ENCODE results near the gene ZNF429. TPM values are rescaled to one million over a fixed set of nuclear protein-coding genes. Genes with fewer than 3 reads are reported as not detected.

Gene ZNF429
- total and polyA plus RNA-seq, 4 donors: 5.8 to 14.3 (median 7.7) TPM

DNA sequence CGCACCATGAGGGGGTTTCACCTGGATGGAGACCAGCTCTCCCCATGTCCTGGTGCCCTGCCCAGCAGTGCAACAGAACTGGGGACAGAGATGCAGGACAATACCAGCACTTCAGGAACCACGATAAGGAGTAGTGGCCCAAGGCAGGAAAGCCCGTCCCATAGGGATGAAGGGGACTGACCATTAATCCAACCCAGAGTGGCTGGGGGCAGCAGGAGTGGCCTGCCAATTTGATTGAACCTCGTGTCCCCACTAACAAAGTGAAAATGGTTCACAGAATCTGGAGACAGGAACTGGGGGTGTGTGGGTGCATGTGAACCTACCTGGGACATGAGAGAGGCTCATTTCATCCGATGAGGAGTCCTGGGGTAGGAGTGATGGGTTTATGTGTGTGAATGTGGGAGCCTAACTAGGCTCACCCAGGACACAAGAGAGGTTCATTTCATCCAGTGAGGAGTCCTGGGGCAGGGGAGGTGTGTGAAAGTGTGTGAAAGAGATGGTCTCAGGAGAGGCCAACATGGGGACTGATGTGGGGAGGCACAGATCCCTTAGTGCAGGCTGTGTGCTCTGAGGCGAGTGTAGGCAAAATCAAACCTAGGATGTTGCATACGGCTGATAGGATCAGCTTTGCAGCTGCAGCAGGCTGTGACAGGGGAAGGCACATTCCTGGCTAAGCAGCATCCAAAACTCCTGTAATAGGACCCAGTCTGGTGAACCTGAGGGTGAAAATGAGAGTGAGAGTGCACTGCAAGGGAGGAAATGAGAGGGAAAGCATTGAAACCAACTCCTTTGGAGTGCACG is 98.2 kb downstream of the ZNF429 start:
- no peak for DNase-seq
- WGBS, 2 donors: 39 to 42% methylated on average over 8 of the region's 8 CpGs
- ATAC-seq (ENCODE audit: low FRiP score): peak; percentile 60
- no peak overlapping the region for H3K4me3 ChIP-seq (ENCODE audit: low read length in 2 of 2)
- H3K9me3 ChIP-seq (ENCODE audit: control insufficient read depth, low read length): no peaks in the 10 kb centered on the region
- peak overlapping the region in 1 of 2 donors; percentile 25 for H3K27ac ChIP-seq (ENCODE audit: low read depth in 1 of 2, low read length in 2 of 2)
- H3K27me3 ChIP-seq (ENCODE audit: control insufficient read depth in 1 of 2, insufficient read depth in 2 of 2, low read length in 1 of 2): no peaks in the 10 kb centered on the region
- intact Hi-C loops (cut with DNase I): no loop called here
- no peaks in the 10 kb centered on the region for H3K4me1 ChIP-seq (ENCODE audit: control insufficient read depth in 1 of 2, insufficient read depth in 2 of 2, low read length in 2 of 2)
- H3K36me3 ChIP-seq (ENCODE audit: control insufficient read depth in 1 of 2, insufficient read depth in 2 of 2, low read length in 1 of 2): no peaks in the 10 kb centered on the region

DNA sequence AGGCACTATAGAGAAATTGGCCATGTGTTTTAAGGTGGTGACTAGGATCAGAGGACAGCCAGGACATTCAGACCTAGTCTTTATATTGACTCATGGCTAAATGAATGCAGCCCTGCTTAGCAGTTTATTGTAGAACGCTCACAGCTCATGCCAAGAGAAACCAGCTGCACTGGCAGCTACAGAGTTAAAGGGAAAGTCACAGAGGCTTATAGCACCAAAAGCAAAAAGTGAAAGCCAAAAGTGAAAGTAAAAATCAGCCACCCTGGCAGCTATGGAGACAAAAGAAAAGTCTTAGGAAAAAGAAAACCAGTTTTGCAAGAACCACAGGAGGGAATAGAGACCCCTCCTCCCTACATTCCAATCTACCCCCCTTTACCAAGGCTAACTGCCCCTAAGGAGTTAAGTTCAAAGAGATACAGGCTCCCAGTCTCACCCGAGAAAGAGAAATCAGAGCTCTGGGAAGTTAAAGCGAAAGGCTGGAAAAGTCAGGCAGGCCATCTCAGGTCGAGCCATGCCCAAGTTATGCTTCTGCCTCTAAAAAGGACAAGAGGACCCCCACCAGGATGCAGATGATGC is 99.0 kb downstream of the ZNF429 start:
- Histone ChIP-seq H3K36me3 (ENCODE audit: control insufficient read depth in 1 of 2, insufficient read depth in 2 of 2, low read length in 1 of 2) (no peaks in the 10 kb centered on the region), H3K27ac (ENCODE audit: low read depth in 1 of 2, low read length in 2 of 2) (no peak overlapping the region)
- no peak for DNase-seq

More for the DNA sequence above, 99.0 kb downstream of the ZNF429 start:
- H3K4me3 ChIP-seq (ENCODE audit: low read length in 2 of 2): peak overlapping the region; percentile 65 to 92
- ATAC-seq (ENCODE audit: low FRiP score): no peak
- 2 to 3% methylated on average over 4 of the region's 4 CpGs for WGBS, 2 donors
- intact Hi-C loops (cut with DNase I): no loop called here
- H3K27me3 ChIP-seq (ENCODE audit: control insufficient read depth in 1 of 2, insufficient read depth in 2 of 2, low read length in 1 of 2): no peaks in the 10 kb centered on the region
- H3K4me1 ChIP-seq (ENCODE audit: control insufficient read depth in 1 of 2, insufficient read depth in 2 of 2, low read length in 2 of 2): no peaks in the 10 kb centered on the region
- H3K9me3 ChIP-seq (ENCODE audit: control insufficient read depth, low read length): no peaks in the 10 kb centered on the region

Other genes starting within 250 kb of the ZNF429 start
- 10 to 100 TPM; 16.0 to 20.8 TPM for gene ZNF708, start 176.2 kb upstream of the ZNF429 start, total RNA-seq
- 1 to 10 TPM; 2.4 to 6.0 TPM for gene ZNF708, start 176.2 kb upstream of the ZNF429 start, polyA plus RNA-seq
- gene ZNF738, start 146.6 kb upstream of the ZNF429 start, total RNA-seq: 1 to 10 TPM; 5.2 to 8.6 TPM
- 1 to 10 TPM; 2.4 to 5.3 TPM for gene ZNF738, start 146.6 kb upstream of the ZNF429 start, polyA plus RNA-seq
- 10 to 100 TPM; 27.5 to 34.6 TPM for gene ZNF493, start 108.5 kb upstream of the ZNF429 start, total RNA-seq
- 10 to 100 TPM in 1 of 2 donors, 1 to 10 TPM in 1; 1.9 to 10.7 TPM for gene ZNF493, start 108.5 kb upstream of the ZNF429 start, polyA plus RNA-seq

Measured in aorta (tissue), 5 donors.